Measurements from ENCODE around the gene RMRP. TPM values are rescaled to one million over a fixed set of nuclear protein-coding genes. Genes with fewer than 3 reads are reported as not detected.
"Not testable (repeated sequence)": the region's sequence is repeated elsewhere in the genome, so short reads cannot be mapped to it uniquely, and the experiment has no call there.

Gene RMRP
- total RNA-seq, 1 donor from 2014 or later: 18,328 TPM

DNA sequence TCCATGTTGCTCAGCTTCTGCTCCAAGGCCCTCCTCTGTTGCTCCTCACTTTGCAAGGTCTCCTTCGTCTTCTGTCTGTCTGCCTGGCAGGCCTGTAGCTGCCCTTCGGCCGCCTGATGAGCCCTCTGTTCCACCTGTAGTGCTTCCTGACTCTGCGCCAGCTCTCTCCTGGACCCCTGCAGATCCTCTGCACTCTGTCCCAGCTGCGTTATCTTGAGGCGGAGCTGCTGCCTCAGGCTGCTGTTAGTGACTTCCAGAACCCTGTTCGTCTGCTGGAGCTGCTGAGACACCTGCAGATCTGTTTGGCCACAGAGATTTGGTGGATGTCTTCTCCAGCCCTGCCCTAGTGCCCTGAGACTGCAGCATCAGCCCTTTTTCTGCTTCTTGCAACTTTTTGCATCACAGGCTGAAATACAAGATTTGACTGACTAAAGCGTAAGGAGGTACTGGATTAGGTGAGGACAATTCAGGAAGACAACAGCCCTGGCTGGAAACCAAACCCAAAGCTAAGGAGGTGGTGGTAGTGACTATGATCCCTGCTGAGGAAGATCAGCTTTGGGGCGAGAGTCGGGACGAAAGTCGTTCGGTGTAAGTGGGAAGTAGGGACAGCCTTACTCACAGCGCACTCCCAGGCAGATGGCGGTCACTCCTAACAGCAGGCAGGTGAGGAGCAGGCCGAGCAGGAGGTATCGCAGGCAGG lies 41.7 kb downstream of the RMRP start:
- no peaks in the 10 kb centered on the region for H3K36me3 Mint-ChIP-seq
- H3K9me3 Mint-ChIP-seq: no peaks in the 10 kb centered on the region
- H3K4me3 Mint-ChIP-seq: peak overlapping the region; percentile 74
- TF ChIP-seq, protein P1, sequence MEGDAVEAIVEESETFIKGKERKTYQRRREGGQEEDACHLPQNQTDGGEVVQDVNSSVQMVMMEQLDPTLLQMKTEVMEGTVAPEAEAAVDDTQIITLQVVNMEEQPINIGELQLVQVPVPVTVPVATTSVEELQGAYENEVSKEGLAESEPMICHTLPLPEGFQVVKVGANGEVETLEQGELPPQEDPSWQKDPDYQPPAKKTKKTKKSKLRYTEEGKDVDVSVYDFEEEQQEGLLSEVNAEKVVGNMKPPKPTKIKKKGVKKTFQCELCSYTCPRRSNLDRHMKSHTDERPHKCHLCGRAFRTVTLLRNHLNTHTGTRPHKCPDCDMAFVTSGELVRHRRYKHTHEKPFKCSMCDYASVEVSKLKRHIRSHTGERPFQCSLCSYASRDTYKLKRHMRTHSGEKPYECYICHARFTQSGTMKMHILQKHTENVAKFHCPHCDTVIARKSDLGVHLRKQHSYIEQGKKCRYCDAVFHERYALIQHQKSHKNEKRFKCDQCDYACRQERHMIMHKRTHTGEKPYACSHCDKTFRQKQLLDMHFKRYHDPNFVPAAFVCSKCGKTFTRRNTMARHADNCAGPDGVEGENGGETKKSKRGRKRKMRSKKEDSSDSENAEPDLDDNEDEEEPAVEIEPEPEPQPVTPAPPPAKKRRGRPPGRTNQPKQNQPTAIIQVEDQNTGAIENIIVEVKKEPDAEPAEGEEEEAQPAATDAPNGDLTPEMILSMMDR (conservative IDR thresholded peaks at IDR 0.05): no peak
- no peak for DNase-seq (ENCODE audit: extremely low spot score, unreplicated experiment)
- H3K27me3 Mint-ChIP-seq: peaks cover 83% of the 10 kb centered on the region
- H3K27ac Mint-ChIP-seq: peak overlapping the region; percentile 4
- H3K4me1 Mint-ChIP-seq (ENCODE audit: unreplicated experiment): peaks cover 6% of the 10 kb centered on the region

DNA sequence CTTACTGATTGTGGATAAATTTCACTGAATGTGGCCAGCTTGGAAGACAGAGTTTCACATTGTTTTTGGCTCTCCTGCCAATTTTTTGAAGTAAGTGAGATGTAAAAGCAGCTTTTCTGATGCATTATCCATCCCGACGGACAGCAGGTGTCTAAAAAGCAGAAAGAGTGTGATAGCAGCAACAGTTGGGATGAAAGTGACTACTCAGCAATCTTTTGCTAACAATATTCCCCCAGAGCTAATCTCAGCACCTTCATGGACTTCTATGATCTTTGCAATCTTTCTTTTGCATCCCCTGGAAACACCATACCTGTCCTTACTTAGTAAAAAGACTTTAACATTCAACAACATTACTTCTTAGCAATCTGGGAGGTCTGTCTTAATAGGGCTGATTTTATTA lies 45.0 kb downstream of the RMRP start:
- Mint-ChIP-seq H3K36me3 (peaks cover 4% of the 10 kb centered on the region), H3K27me3 (peaks cover 62% of the 10 kb centered on the region), H3K4me3 (no peak overlapping the region), H3K27ac (no peak overlapping the region), H3K4me1 (ENCODE audit: unreplicated experiment) (peaks cover 6% of the 10 kb centered on the region), H3K9me3 (no peaks in the 10 kb centered on the region)
- TF ChIP-seq, protein P1 (conservative IDR thresholded peaks at IDR 0.05): no peak
- DNase-seq (ENCODE audit: extremely low spot score, unreplicated experiment): no peak

DNA sequence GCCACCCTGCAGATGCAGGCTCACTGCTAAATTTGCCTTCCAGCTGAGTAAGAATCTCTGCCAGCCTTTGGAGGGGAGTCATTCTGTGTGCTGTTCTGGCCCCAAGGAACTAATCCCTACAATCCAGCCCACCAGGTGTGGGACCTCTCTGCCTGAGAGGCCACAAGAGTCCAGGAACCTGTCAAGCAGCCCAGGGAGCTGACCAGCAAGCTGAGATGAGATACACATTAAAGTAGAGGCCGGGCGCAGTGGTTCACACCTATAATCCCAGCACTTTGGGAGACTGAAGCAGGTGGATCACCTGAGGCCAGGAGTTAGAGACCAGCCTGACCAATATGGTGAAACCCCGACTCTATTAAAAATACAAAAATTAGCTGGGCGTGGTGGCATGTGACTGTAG lies 45.8 kb downstream of the RMRP start:
- not testable (repeated sequence) for H3K36me3 Mint-ChIP-seq; DNase-seq (ENCODE audit: extremely low spot score, unreplicated experiment); H3K9me3 Mint-ChIP-seq; H3K4me1 Mint-ChIP-seq (ENCODE audit: unreplicated experiment); H3K27ac Mint-ChIP-seq; H3K4me3 Mint-ChIP-seq
- H3K27me3 Mint-ChIP-seq: peaks cover 55% of the 10 kb centered on the region

GRCh38 chr9:35611230-35611797 lies 46.5 kb downstream of the RMRP start:
- TF ChIP-seq, protein P1 (conservative IDR thresholded peaks at IDR 0.05): peak; percentile 78
- peaks cover 11% of the 10 kb centered on the region for H3K4me1 Mint-ChIP-seq (ENCODE audit: unreplicated experiment)
- no peak for DNase-seq (ENCODE audit: extremely low spot score, unreplicated experiment)
- no peaks in the 10 kb centered on the region for H3K9me3 Mint-ChIP-seq
- peaks cover 9% of the 10 kb centered on the region for H3K36me3 Mint-ChIP-seq
- no peak overlapping the region for H3K27ac Mint-ChIP-seq
- no peak overlapping the region for H3K4me3 Mint-ChIP-seq
- peaks cover 47% of the 10 kb centered on the region for H3K27me3 Mint-ChIP-seq

- H3K4me3 Mint-ChIP-seq: no peak overlapping the region
These were observed 48.0 kb downstream of the RMRP start for GRCh38 chr9:35609820-35610163.

More at GRCh38 chr9:35609820-35610163, 48.0 kb downstream of the RMRP start:
- TF ChIP-seq, protein P1 (conservative IDR thresholded peaks at IDR 0.05): no peak
- DNase-seq (ENCODE audit: extremely low spot score, unreplicated experiment): no peak
- Mint-ChIP-seq H3K36me3 (peaks cover 9% of the 10 kb centered on the region), H3K27ac (no peak overlapping the region), H3K4me1 (ENCODE audit: unreplicated experiment) (peaks cover 11% of the 10 kb centered on the region), H3K9me3 (no peaks in the 10 kb centered on the region), H3K27me3 (peaks cover 32% of the 10 kb centered on the region)

All from type B pancreatic cell (in vitro differentiated cells).